IMR-90 (cell line): ENCODE results near the gene STIM1. TPM values are rescaled to one million over a fixed set of nuclear protein-coding genes. Genes with fewer than 3 reads are reported as not detected.

Experiments used
- ATAC-seq: fragments of 200-7000 bp; cut with Tn5 transposase; 2 replicates; pipeline ENCODE4 v1.9.1; 2020; ENCODE audit warnings: low read depth, mild to moderate bottlenecking, moderate library complexity
- BruUV-seq: library from RNA; stranded (reverse); fragments of 400-500 nt; replicated peaks from 2 replicates; lab custom pipeline; 2021; lab: Mats Ljungman, UMichigan
- CTCF ChIA-PET: fragments of 300-600 bp; formaldehyde crosslinking; extraction: SDS; loops from one replicate; lab custom pipeline; 2021; ENCODE audit warnings: antibody characterized with exemption; lab: Yijun Ruan, JAX
- POLR2A ChIA-PET: fragments of 300-600 bp; sonication (Branson Sonifier 250); formaldehyde crosslinking; loops from one replicate; lab custom pipeline; 2022; ENCODE audit warnings: antibody characterized with exemption; ENCODE audit not compliant: unreplicated experiment; lab: Charles Lee
- DNase-seq: peaks from one replicate; pipeline ENCODE4 v3.0.0; 2013
- H2AFZ ChIP-seq: replicated peaks from 2 replicates; pipeline ENCODE3; 2013; ENCODE audit warnings: low read length, mild to moderate bottlenecking; ENCODE audit not compliant: poor library complexity
- H2AK5ac ChIP-seq: 2 replicates; pipeline ENCODE4 v1.6.1; 2013; ENCODE audit warnings: low read depth, low read length, inconsistent platforms
- H2AK9ac ChIP-seq: replicated peaks from 2 replicates; pipeline ENCODE3; 2013; ENCODE audit warnings: mild to moderate bottlenecking, low read depth, low read length, moderate library complexity; ENCODE audit not compliant: poor library complexity
- H2BK120ac ChIP-seq: 2 replicates; pipeline ENCODE4 v1.6.1; 2013; ENCODE audit warnings: low read depth, low read length, inconsistent platforms
- H2BK15ac ChIP-seq: 3 replicates; pipeline ENCODE4 v1.6.1; 2013; ENCODE audit warnings: low read depth, low read length, inconsistent platforms
- H2BK20ac ChIP-seq: 2 replicates; pipeline ENCODE4 v1.6.1; 2013; ENCODE audit warnings: low read depth, mild to moderate bottlenecking, inconsistent platforms, low read length, moderate library complexity
- H2BK5ac ChIP-seq: 2 replicates; pipeline ENCODE4 v1.6.1; 2013; ENCODE audit warnings: mild to moderate bottlenecking, low read depth, low read length, inconsistent platforms; ENCODE audit not compliant: poor library complexity, severe bottlenecking
- H3K14ac ChIP-seq: replicated peaks from 2 replicates; pipeline ENCODE4 v1.6.1; 2013; ENCODE audit warnings: low read depth, low read length, inconsistent platforms
- H3K18ac ChIP-seq: 2 replicates; pipeline ENCODE4 v1.6.1; 2013; ENCODE audit warnings: low read depth, low read length, control low read depth
- H3K23ac ChIP-seq: 2 replicates; pipeline ENCODE4 v1.6.1; 2013; ENCODE audit warnings: low read depth, low read length, inconsistent platforms
- H3K27ac ChIP-seq: 2 replicates; pipeline ENCODE4 v1.5.1; 2013; ENCODE audit warnings: mild to moderate bottlenecking, control low read depth, low read length; ENCODE audit not compliant: insufficient read depth
- H3K27me3 ChIP-seq: 2 replicates; pipeline ENCODE4 v1.6.1; 2013; ENCODE audit warnings: low read length; ENCODE audit not compliant: control insufficient read depth, insufficient read depth
- H3K36me3 ChIP-seq: 2 replicates; pipeline ENCODE4 v1.6.1; 2013; ENCODE audit warnings: low read length, mixed read lengths; ENCODE audit not compliant: control insufficient read depth, insufficient read depth
- H3K4ac ChIP-seq: 2 replicates; pipeline ENCODE4 v1.6.1; 2013; ENCODE audit warnings: low read depth, low read length, inconsistent platforms
- H3K4me1 ChIP-seq: 2 replicates; pipeline ENCODE4 v1.6.1; 2013; ENCODE audit warnings: low read length, mixed read lengths; ENCODE audit not compliant: control insufficient read depth, insufficient read depth
- H3K4me2 ChIP-seq: 2 replicates; pipeline ENCODE4 v1.6.1; 2013; ENCODE audit warnings: low read depth, mild to moderate bottlenecking, control low read depth, low read length, moderate library complexity
- H3K4me3 ChIP-seq: 2 replicates; pipeline ENCODE4 v1.5.1; 2013; ENCODE audit warnings: low read depth, mild to moderate bottlenecking, control low read depth, low read length, moderate library complexity; ENCODE audit not compliant: insufficient read depth
- H3K56ac ChIP-seq: 2 replicates; pipeline ENCODE4 v1.6.1; 2013; ENCODE audit warnings: low read length, inconsistent platforms; ENCODE audit not compliant: insufficient read depth; ENCODE audit errors: extremely low read depth
- H3K79me1 ChIP-seq, 2 experiments: 2 replicates each; pipeline ENCODE4 v1.6.1; 2013; ENCODE audit warnings: low read length in 2 of 2, inconsistent platforms in 1 of 2, low read depth in 1 of 2
- H3K9ac ChIP-seq: 2 replicates; pipeline ENCODE4 v1.6.1; 2013; ENCODE audit warnings: low read depth, low read length, control low read depth
- H3K9me1 ChIP-seq: 2 replicates; pipeline ENCODE4 v1.6.1; 2013; ENCODE audit warnings: low read length, inconsistent platforms; ENCODE audit not compliant: insufficient read depth
- H3K9me3 ChIP-seq: 2 replicates; pipeline ENCODE4 v1.6.1; 2013; ENCODE audit warnings: low read length; ENCODE audit not compliant: control insufficient read depth, insufficient read depth
- H4K20me1 ChIP-seq: 2 replicates; pipeline ENCODE4 v1.6.1; 2013; ENCODE audit warnings: low read length, inconsistent platforms; ENCODE audit not compliant: insufficient read depth
- H4K5ac ChIP-seq: 2 replicates; pipeline ENCODE4 v1.6.1; 2013; ENCODE audit warnings: mild to moderate bottlenecking, low read depth, low read length, control low read depth
- H4K8ac ChIP-seq, 2 experiments: 2 replicates each; pipeline ENCODE4 v1.6.1; 2013; ENCODE audit warnings: low read depth in 2 of 2, low read length in 2 of 2, control low read depth in 1 of 2, inconsistent platforms in 1 of 2
- H4K91ac ChIP-seq: 2 replicates; pipeline ENCODE4 v1.6.1; 2013; ENCODE audit warnings: low read depth, low read length, inconsistent platforms; ENCODE audit not compliant: insufficient read depth
- BHLHE40 ChIP-seq: fragments of 150-350 bp; IDR thresholded peaks from 2 replicates; pipeline ENCODE4 v1.6.1; 2016; ENCODE audit warnings: mild to moderate bottlenecking, low read depth, low read length
- CEBPB ChIP-seq: IDR thresholded peaks from 2 replicates; pipeline ENCODE4 v1.6.1; 2012; ENCODE audit warnings: low read depth, low read length, improper control_type of control experiment
- CHD1 ChIP-seq: IDR thresholded peaks from 2 replicates; pipeline ENCODE4 v1.6.1; 2012; ENCODE audit warnings: low read depth, low read length, improper control_type of control experiment
- CTCF ChIP-seq: conservative IDR thresholded peaks from 2 replicates; pipeline ENCODE4 v1.5.1; 2012; ENCODE audit warnings: mild to moderate bottlenecking, low read depth, low read length, improper control_type of control experiment
- ELK1 ChIP-seq: fragments of 150-350 bp; IDR thresholded peaks from 2 replicates; pipeline ENCODE4 v1.6.1; 2016; ENCODE audit warnings: low read depth, mild to moderate bottlenecking, low read length, moderate library complexity, borderline replicate concordance
- FOS ChIP-seq: fragments of 150-350 bp; IDR thresholded peaks from 2 replicates; pipeline ENCODE4 v1.6.1; 2016; ENCODE audit warnings: low read depth, low read length
- MAFK ChIP-seq: IDR thresholded peaks from 2 replicates; pipeline ENCODE4 v1.6.1; 2012; ENCODE audit warnings: low read depth, low read length, improper control_type of control experiment
- MAZ ChIP-seq: IDR thresholded peaks from 2 replicates; pipeline ENCODE4 v1.6.1; 2012; ENCODE audit warnings: low read depth, mild to moderate bottlenecking, low read length, improper control_type of control experiment, moderate library complexity, borderline replicate concordance
- MXI1 ChIP-seq: IDR thresholded peaks from 2 replicates; pipeline ENCODE4 v1.6.1; 2012; ENCODE audit warnings: low read depth, mild to moderate bottlenecking, low read length, moderate library complexity, borderline replicate concordance
- NFE2L2 ChIP-seq: fragments of 150-350 bp; IDR thresholded peaks from 2 replicates; pipeline ENCODE4 v1.6.1; 2016; ENCODE audit warnings: low read depth, mild to moderate bottlenecking, low read length
- POLR2A ChIP-seq: IDR thresholded peaks from 2 replicates; pipeline ENCODE4 v1.6.1; 2012; ENCODE audit warnings: mild to moderate bottlenecking, low read depth, low read length
- RAD21 ChIP-seq: IDR thresholded peaks from 2 replicates; pipeline ENCODE4 v1.6.1; 2012; ENCODE audit warnings: low read length, improper control_type of control experiment
- RCOR1 ChIP-seq: IDR thresholded peaks from 2 replicates; pipeline ENCODE4 v1.6.1; 2012; ENCODE audit warnings: mild to moderate bottlenecking, low read length, improper control_type of control experiment; ENCODE audit not compliant: insufficient replicate concordance
- RFX5 ChIP-seq: IDR thresholded peaks from 2 replicates; pipeline ENCODE4 v1.8.0; 2012; ENCODE audit warnings: low read depth, mild to moderate bottlenecking, low read length, moderate library complexity
- SMC3 ChIP-seq: fragments of 150-350 bp; IDR thresholded peaks from 2 replicates; pipeline ENCODE4 v1.6.1; 2016; ENCODE audit warnings: low read depth, mild to moderate bottlenecking, antibody characterized with exemption, low read length, moderate library complexity
- USF2 ChIP-seq: fragments of 150-350 bp; IDR thresholded peaks from 2 replicates; pipeline ENCODE4 v1.6.1; 2017; ENCODE audit warnings: mild to moderate bottlenecking, antibody characterized with exemption, low read length, low read depth
- WGBS, 2 experiments: methylation state at CpG; one replicate each; pipeline versions ENCODE4 v1.1.5 to v1.1.7; 2013; ENCODE audit warnings: missing lambda C conversion rate in 2 of 2; ENCODE audit not compliant: insufficient read length in 1 of 2; ENCODE audit errors: extremely low coverage in 2 of 2; 5-methylcytosine and 5-hydroxymethylcytosine counted together
- dilution Hi-C: fragments of 300-500 bp; cut with HindIII; formaldehyde crosslinking; loops from one replicate; pipeline ENCODE4 v1.14.3; 2018; ENCODE audit warnings: low sequenced_read_pairs; ENCODE audit not compliant: unreplicated experiment
- in situ Hi-C: fragments of 300-500 bp; cut with MboI; formaldehyde crosslinking; loops from 3 replicates; pipeline ENCODE4 v1.14.3; 2019; ENCODE audit warnings: low sequenced_read_pairs, inconsistent platforms, mixed read lengths
- intact Hi-C: fragments of 100-400 bp; cut with micrococcal nuclease; formaldehyde crosslinking; loops from 2 replicates; pipeline ENCODE4 v1.10.0; 2022
- polyA plus RNA-seq, 3 experiments: library from polyadenylated mRNA; depleted of rRNA; stranded (reverse); fragments of >200 nt; gene quantifications; 2 replicates each; pipeline ENCODE4 v1.2.3, GENCODE V29; 2012; ENCODE audit warnings: low replicate concordance in 1 of 3
- total RNA-seq: library from RNA; depleted of rRNA; stranded (reverse); fragments of >200 nt; gene quantifications from 2 replicates; pipeline ENCODE4 v1.2.3, GENCODE V29; 2012

Gene STIM1
- total and polyA plus RNA-seq, 2 of the 4 experiments (the other 2 are of a cell fraction): 17.9 to 23.0 TPM

GRCh38 chr11:4115128-4115527 is 259.7 kb downstream of the STIM1 start:
- H4K8ac ChIP-seq: no peak overlapping the region
- H3K36me3 ChIP-seq: peaks cover 15% of the 10 kb centered on the region
- intact Hi-C loops (no loop called here), dilution Hi-C loops (no loop called here), in situ Hi-C loops (no loop called here)
- H2BK20ac ChIP-seq: no peak overlapping the region
- no peak overlapping the region for H2AFZ ChIP-seq
- no peak overlapping the region for H3K56ac ChIP-seq
- BruUV-seq: no TSS peak
- H3K27me3 ChIP-seq: no peaks in the 10 kb centered on the region
- TF ChIP-seq CEBPB: no peak
- no peak for TF ChIP-seq CTCF
- TF ChIP-seq RCOR1: no peak
- TF ChIP-seq SMC3: no peak
- TF ChIP-seq ELK1: no peak
- no peak for TF ChIP-seq NFE2L2
- TF ChIP-seq POLR2A: no peak
- no peak for TF ChIP-seq MXI1
- TF ChIP-seq MAFK: no peak
- no peak for TF ChIP-seq RFX5
- TF ChIP-seq FOS: no peak
- no peak for TF ChIP-seq CHD1
- TF ChIP-seq RAD21: no peak
- TF ChIP-seq MAZ: no peak
- TF ChIP-seq BHLHE40: no peak
- no peak for TF ChIP-seq USF2
- no peaks in the 10 kb centered on the region for H3K9me3 ChIP-seq
- peaks cover 2 to 4% of the 10 kb centered on the region in 2 experiments; a peak in 1 of 4 replicates for H3K79me1 ChIP-seq
- no peak overlapping the region for H3K4me3 ChIP-seq
- no peak overlapping the region for H3K27ac ChIP-seq
- 86% methylated on average over 1 of the region's 2 CpGs; no CpG with 5 or more reads in 1 of the 2 experiments for WGBS, 2 experiments
- no peaks in the 10 kb centered on the region for H3K4me1 ChIP-seq
- H3K4me2 ChIP-seq: no peak overlapping the region
- H3K4ac ChIP-seq: no peak overlapping the region
- no peak overlapping the region for H2AK9ac ChIP-seq
- H3K14ac ChIP-seq: no peak overlapping the region
- CTCF ChIA-PET: no interaction called here
- no peak overlapping the region for H4K5ac ChIP-seq
- POLR2A ChIA-PET: no interaction called here
- no peak overlapping the region for H3K18ac ChIP-seq
- H4K20me1 ChIP-seq: no peaks in the 10 kb centered on the region
- H3K9me1 ChIP-seq: no peaks in the 10 kb centered on the region
- H2BK15ac ChIP-seq: no peak overlapping the region
- H2AK5ac ChIP-seq: no peak overlapping the region
- H4K91ac ChIP-seq: no peak overlapping the region
- H3K9ac ChIP-seq: no peak overlapping the region
- ATAC-seq (no peak), DNase-seq (no peak)
- H2BK120ac ChIP-seq: no peak overlapping the region
- H2BK5ac ChIP-seq: no peak overlapping the region
- H3K23ac ChIP-seq: no peak overlapping the region
